CD8-positive, alpha-beta memory T cell (primary cell): ENCODE measurements around the gene QPCT. TPM values are rescaled to one million over a fixed set of nuclear protein-coding genes. Genes with fewer than 3 reads are reported as not detected.

Experiments used
- CTCF ChIA-PET: fragments of 350-600 bp; sonication (Branson Sonifier 250); formaldehyde crosslinking; loops from one replicate; lab custom pipeline; 2021; ENCODE audit warnings: antibody characterized with exemption; lab: Charles Lee
- POLR2A ChIA-PET: fragments of 350-600 bp; sonication (Branson Sonifier 250); formaldehyde crosslinking; loops from one replicate; lab custom pipeline; 2021; ENCODE audit warnings: antibody characterized with exemption; lab: Charles Lee
- DNase-seq, 5 donors: peaks; one replicate each; pipeline versions ENCODE4 v3.0.0 to v3.0.0-alpha.2; 2020 to 2022; ENCODE audit warnings: mixed read lengths in 1 of 5
- H3K27ac ChIP-seq: one replicate; pipeline ENCODE4 v1.7.0; 2013; ENCODE audit warnings: low read depth, mild to moderate bottlenecking, low read length, moderate library complexity
- H3K27me3 ChIP-seq: 2 replicates; pipeline ENCODE4 v1.7.0; 2013; ENCODE audit warnings: low read length, mild to moderate bottlenecking; ENCODE audit not compliant: insufficient read depth, poor library complexity, severe bottlenecking
- H3K36me3 ChIP-seq: 2 replicates; pipeline ENCODE4 v1.7.0; 2013; ENCODE audit warnings: mild to moderate bottlenecking, low read length, moderate library complexity; ENCODE audit not compliant: insufficient read depth
- H3K4me1 ChIP-seq: 2 replicates; pipeline ENCODE4 v1.7.0; 2013; ENCODE audit warnings: mild to moderate bottlenecking, low read length, moderate library complexity; ENCODE audit not compliant: insufficient read depth
- H3K4me3 ChIP-seq: 2 replicates; pipeline ENCODE4 v1.7.0; 2013; ENCODE audit warnings: mild to moderate bottlenecking, low read length
- H3K9me3 ChIP-seq: 2 replicates; pipeline ENCODE4 v1.7.0; 2013; ENCODE audit warnings: mild to moderate bottlenecking, low read length
- H3K27ac Mint-ChIP-seq, 8 donors: one replicate each; pipeline ENCODE4 v1.8.0; 2020 to 2021; ENCODE audit warnings: mixed read lengths in 8 of 8, mild to moderate bottlenecking in 6 of 8, inconsistent platforms in 3 of 8, moderate library complexity in 3 of 8
- H3K27me3 Mint-ChIP-seq, 2 donors: one replicate each; pipeline ENCODE4 v1.8.0; 2020 to 2021; ENCODE audit warnings: mixed read lengths in 2 of 2, mild to moderate bottlenecking in 1 of 2, moderate library complexity in 1 of 2
- H3K36me3 Mint-ChIP-seq, 3 donors: one replicate each; pipeline ENCODE4 v1.8.0; 2020 to 2021; ENCODE audit warnings: mixed read lengths in 3 of 3, inconsistent platforms in 1 of 3, mild to moderate bottlenecking in 1 of 3
- H3K4me1 Mint-ChIP-seq, 3 donors: one replicate each; pipeline ENCODE4 v1.8.0; 2020 to 2021; ENCODE audit warnings: mixed read lengths in 3 of 3, inconsistent platforms in 1 of 3, mild to moderate bottlenecking in 1 of 3
- H3K4me3 Mint-ChIP-seq, 7 donors: one replicate each; pipeline ENCODE4 v1.8.0; 2020 to 2021; ENCODE audit warnings: mixed read lengths in 7 of 7, mild to moderate bottlenecking in 6 of 7, moderate library complexity in 4 of 7, inconsistent platforms in 2 of 7
- H3K9me3 Mint-ChIP-seq, 5 donors: one replicate each; pipeline ENCODE4 v1.8.0; 2020 to 2022; ENCODE audit warnings: mixed read lengths in 5 of 5, mild to moderate bottlenecking in 3 of 5, moderate library complexity in 2 of 5, inconsistent platforms in 1 of 5
- polyA plus RNA-seq: library from polyadenylated mRNA; unstranded; fragments of 300-500 nt; fragmentation: Illumina TruSeq; gene quantifications from one replicate; pipeline ENCODE4 v1.2.3, GENCODE V29; 2021
- total RNA-seq, 2 experiments: library from RNA; stranded (reverse); gene quantifications; one replicate each; pipeline ENCODE4 v1.2.3, GENCODE V29; 2021

Gene QPCT
- total and polyA plus RNA-seq, 3 experiments from 2014 or later: 0.26 to 4.2 (median 3.9) TPM

GRCh38 chr2:37361994-37362698 lies 17.7 kb downstream of the QPCT start:
- Mint-ChIP-seq H3K36me3 (peaks cover 0 to 2% (median 0%) of the 10 kb centered on the region in 3 donors), H3K9me3 (no peaks in the 10 kb centered on the region), H3K27ac (no peak overlapping the region), H3K4me1 (peaks cover 0 to 6% (median 0%) of the 10 kb centered on the region in 3 donors), H3K27me3 (peaks cover 2 to 10% of the 10 kb centered on the region in 2 donors), H3K4me3 (no peak overlapping the region)
- ChIA-PET POLR2A (no interaction called here), CTCF (interaction anchor here (1.0 kb wide), 1 partner anchor 15 kb away, joined by 3 read pairs; no protein-coding TSS in a partner anchor)
- DNase-seq: no peak
- H3K9me3 ChIP-seq: no peaks in the 10 kb centered on the region
- no peaks in the 10 kb centered on the region for H3K27me3 ChIP-seq
- H3K4me3 ChIP-seq: no peak overlapping the region
- no peak overlapping the region for H3K27ac ChIP-seq
- H3K36me3 ChIP-seq: no peaks in the 10 kb centered on the region
- H3K4me1 ChIP-seq: peaks cover 17% of the 10 kb centered on the region

GRCh38 chr2:37364351-37364750 lies 19.9 kb downstream of the QPCT start:
- Mint-ChIP-seq H3K27me3 (peaks cover 4 to 7% of the 10 kb centered on the region in 2 donors), H3K27ac (no peak overlapping the region), H3K36me3 (peaks cover 0 to 2% (median 0%) of the 10 kb centered on the region in 3 donors), H3K9me3 (no peaks in the 10 kb centered on the region), H3K4me3 (no peak overlapping the region), H3K4me1 (peaks cover 0 to 18% (median 11%) of the 10 kb centered on the region in 3 donors)
- H3K27me3 ChIP-seq: no peaks in the 10 kb centered on the region
- DNase-seq: no peak
- peaks cover 30% of the 10 kb centered on the region for H3K4me1 ChIP-seq
- CTCF ChIA-PET: interaction anchor here (0.7 kb wide), 1 partner anchor 32 kb away, joined by 3 read pairs; no protein-coding TSS in a partner anchor
- no peaks in the 10 kb centered on the region for H3K36me3 ChIP-seq
- no peak overlapping the region for H3K27ac ChIP-seq
- H3K9me3 ChIP-seq: no peaks in the 10 kb centered on the region
- no peak overlapping the region for H3K4me3 ChIP-seq
- POLR2A ChIA-PET: no interaction called here

DNA sequence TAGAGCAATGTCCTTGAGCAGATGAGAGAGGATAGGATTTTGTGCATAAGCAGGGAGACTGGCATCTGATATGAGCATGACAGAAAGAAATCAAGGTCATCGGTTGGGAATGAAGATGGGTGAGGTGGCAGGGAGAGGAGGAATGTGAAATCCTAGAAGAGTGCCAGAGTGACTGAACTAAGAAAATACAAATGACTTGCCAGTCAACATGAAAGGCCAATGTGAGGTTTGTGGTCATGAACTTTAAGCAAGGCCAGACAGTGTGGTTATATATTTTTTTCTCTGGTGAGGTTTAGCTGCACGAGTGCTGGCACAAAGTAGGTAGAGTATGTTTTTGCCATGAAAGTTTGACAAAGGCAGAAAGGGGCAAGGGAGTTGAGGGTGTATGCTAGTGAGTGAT lies 21.2 kb downstream of the QPCT start:
- H3K27me3 Mint-ChIP-seq: peaks cover 4 to 6% of the 10 kb centered on the region in 2 donors
- Histone ChIP-seq H3K36me3 (no peaks in the 10 kb centered on the region), H3K4me1 (peaks cover 30% of the 10 kb centered on the region), H3K27me3 (no peaks in the 10 kb centered on the region), H3K9me3 (no peaks in the 10 kb centered on the region), H3K4me3 (no peak overlapping the region), H3K27ac (no peak overlapping the region)
- no peak overlapping the region for H3K27ac Mint-ChIP-seq
- DNase-seq: no peak
- H3K4me3 Mint-ChIP-seq: no peak overlapping the region
- ChIA-PET CTCF (no interaction called here), POLR2A (no interaction called here)
- H3K4me1 Mint-ChIP-seq: peaks cover 0 to 18% (median 11%) of the 10 kb centered on the region in 3 donors
- H3K9me3 Mint-ChIP-seq: no peaks in the 10 kb centered on the region
- H3K36me3 Mint-ChIP-seq: peaks cover 0 to 2% (median 0%) of the 10 kb centered on the region in 3 donors

- H3K9me3 Mint-ChIP-seq: no peaks in the 10 kb centered on the region
- peak overlapping the region in 5 of 7 donors; percentile 13 to 63 (median 35) for H3K4me3 Mint-ChIP-seq
- ChIA-PET CTCF (interaction anchor here (0.9 to 1.5 kb wide), 2 partner anchors 9 to 20 kb away, joined by 3 read pairs; no protein-coding TSS in a partner anchor), POLR2A (interaction anchor here (0.5 to 1.2 kb wide), 2 partner anchors 10 to 345 kb away, joined by 3 to 4 read pairs; no protein-coding TSS in a partner anchor)
- peaks cover 0 to 2% (median 0%) of the 10 kb centered on the region in 3 donors for H3K36me3 Mint-ChIP-seq
- H3K27ac Mint-ChIP-seq: peak overlapping the region in 1 of 8 donors; percentile 43
- H3K27me3 Mint-ChIP-seq: peaks cover 4 to 6% of the 10 kb centered on the region in 2 donors
- Histone ChIP-seq H3K27ac (no peak overlapping the region), H3K9me3 (no peaks in the 10 kb centered on the region), H3K4me3 (no peak overlapping the region), H3K27me3 (no peaks in the 10 kb centered on the region), H3K36me3 (no peaks in the 10 kb centered on the region), H3K4me1 (peaks cover 30% of the 10 kb centered on the region)
- no peak for DNase-seq
- H3K4me1 Mint-ChIP-seq: peaks cover 0 to 18% (median 11%) of the 10 kb centered on the region in 3 donors
These were observed 22.3 kb downstream of the QPCT start for GRCh38 chr2:37366773-37367172.

DNA sequence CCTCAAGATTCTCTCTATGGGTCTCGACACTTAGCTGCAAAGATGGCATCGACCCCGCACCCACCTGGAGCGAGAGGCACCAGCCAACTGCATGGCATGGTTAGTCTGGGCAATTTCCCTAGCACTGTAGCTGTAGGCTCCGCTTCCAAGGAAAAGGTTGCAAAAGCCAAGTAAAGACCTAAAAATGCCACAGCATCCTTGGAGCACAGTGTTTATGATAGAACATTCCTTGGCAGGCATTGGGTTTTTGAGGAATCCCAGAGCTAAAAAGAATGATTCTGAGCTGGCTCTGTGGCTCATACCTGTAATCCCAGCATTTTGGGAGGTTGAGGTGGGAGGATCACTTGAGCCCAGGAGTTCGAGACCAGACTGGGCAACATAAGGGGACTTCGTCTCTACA lies 22.9 kb downstream of the QPCT start:
- Mint-ChIP-seq H3K36me3 (peaks cover 0 to 2% (median 0%) of the 10 kb centered on the region in 3 donors), H3K9me3 (no peaks in the 10 kb centered on the region), H3K4me1 (peaks cover 0 to 18% (median 11%) of the 10 kb centered on the region in 3 donors), H3K27me3 (peaks cover 6 to 10% of the 10 kb centered on the region in 2 donors), H3K27ac (no peak overlapping the region), H3K4me3 (peak overlapping the region in 2 of 7 donors; percentile 29 to 63)
- no peak for DNase-seq
- H3K4me1 ChIP-seq: peaks cover 30% of the 10 kb centered on the region
- H3K27ac ChIP-seq: no peak overlapping the region
- H3K4me3 ChIP-seq: no peak overlapping the region
- no peaks in the 10 kb centered on the region for H3K36me3 ChIP-seq
- ChIA-PET POLR2A (interaction anchor here (0.5 to 1.2 kb wide), 2 partner anchors 10 to 345 kb away, joined by 3 to 4 read pairs; no protein-coding TSS in a partner anchor), CTCF (interaction anchor here (0.7 to 1.5 kb wide), 5 partner anchors 8 to 96 kb away, joined by 3 to 5 read pairs (median 3); no protein-coding TSS in a partner anchor)
- H3K9me3 ChIP-seq: no peaks in the 10 kb centered on the region
- no peaks in the 10 kb centered on the region for H3K27me3 ChIP-seq

GRCh38 chr2:37367984-37368383 lies 23.6 kb downstream of the QPCT start:
- POLR2A ChIA-PET: no interaction called here
- CTCF ChIA-PET: interaction anchor here (0.7 to 1.3 kb wide), 3 partner anchors 19 to 97 kb away, joined by 3 to 5 read pairs (median 3); no protein-coding TSS in a partner anchor
- Histone ChIP-seq H3K9me3 (no peaks in the 10 kb centered on the region), H3K27ac (no peak overlapping the region), H3K4me1 (peaks cover 30% of the 10 kb centered on the region), H3K36me3 (no peaks in the 10 kb centered on the region), H3K4me3 (no peak overlapping the region), H3K27me3 (no peaks in the 10 kb centered on the region)
- peaks cover 0 to 2% (median 0%) of the 10 kb centered on the region in 3 donors for H3K36me3 Mint-ChIP-seq
- peaks cover 6 to 16% of the 10 kb centered on the region in 2 donors for H3K27me3 Mint-ChIP-seq
- no peaks in the 10 kb centered on the region for H3K9me3 Mint-ChIP-seq
- H3K4me3 Mint-ChIP-seq: no peak overlapping the region
- H3K4me1 Mint-ChIP-seq: peaks cover 0 to 18% (median 11%) of the 10 kb centered on the region in 3 donors
- no peak overlapping the region for H3K27ac Mint-ChIP-seq
- peak in 1 of 5 donors; percentile 29 for DNase-seq

DNA sequence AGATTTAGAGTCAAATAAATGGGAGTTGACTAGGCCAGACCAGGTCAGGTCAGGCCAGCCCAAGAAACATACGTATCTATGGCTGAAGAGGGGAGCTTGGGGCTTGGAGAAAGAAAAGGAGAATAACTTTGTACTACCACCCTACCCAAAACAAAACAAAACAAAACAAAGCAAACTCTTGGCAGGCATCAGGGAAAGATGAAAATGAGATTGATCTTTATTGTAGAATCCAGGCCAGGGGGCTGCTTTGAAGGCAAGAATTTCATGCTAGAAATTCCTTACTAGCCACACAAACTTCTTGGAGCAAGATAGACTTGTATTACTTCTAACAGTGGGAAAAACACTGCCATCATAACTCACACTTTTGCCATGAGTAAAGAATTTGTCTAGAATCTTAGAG lies 26.2 kb downstream of the QPCT start:
- Mint-ChIP-seq H3K4me3 (no peak overlapping the region), H3K36me3 (no peaks in the 10 kb centered on the region), H3K9me3 (no peaks in the 10 kb centered on the region), H3K27me3 (peaks cover 18 to 31% of the 10 kb centered on the region in 2 donors), H3K4me1 (peaks cover under 1 to 18% (median 12%) of the 10 kb centered on the region in 3 donors), H3K27ac (no peak overlapping the region)
- CTCF ChIA-PET: no interaction called here
- H3K4me1 ChIP-seq: peaks cover 28% of the 10 kb centered on the region
- H3K27ac ChIP-seq: no peak overlapping the region
- no peak overlapping the region for H3K4me3 ChIP-seq
- H3K9me3 ChIP-seq: no peaks in the 10 kb centered on the region
- H3K36me3 ChIP-seq: no peaks in the 10 kb centered on the region
- DNase-seq: no peak
- POLR2A ChIA-PET: no interaction called here
- peaks cover 9% of the 10 kb centered on the region for H3K27me3 ChIP-seq

GRCh38 chr2:37372000-37372399 lies 27.6 kb downstream of the QPCT start:
- ChIA-PET CTCF (no interaction called here), POLR2A (no interaction called here)
- Mint-ChIP-seq H3K4me3 (no peak overlapping the region), H3K27ac (no peak overlapping the region), H3K27me3 (peaks cover 25 to 43% of the 10 kb centered on the region in 2 donors), H3K4me1 (peaks cover 13 to 27% (median 25%) of the 10 kb centered on the region in 3 donors), H3K9me3 (no peaks in the 10 kb centered on the region), H3K36me3 (no peaks in the 10 kb centered on the region)
- Histone ChIP-seq H3K9me3 (no peaks in the 10 kb centered on the region), H3K27ac (no peak overlapping the region), H3K27me3 (peaks cover 18% of the 10 kb centered on the region), H3K4me1 (peaks cover 28% of the 10 kb centered on the region), H3K36me3 (no peaks in the 10 kb centered on the region), H3K4me3 (no peak overlapping the region)
- DNase-seq: no peak
